IPS-20b (cell line): ENCODE data around the gene BTBD9.

Source experiments
- H3K27ac ChIP-seq: one replicate; pipeline ENCODE4 v1.5.1; 2013; ENCODE audit warnings: low read length
- H3K27me3 ChIP-seq: 2 replicates; pipeline ENCODE4 v1.6.1; 2013; ENCODE audit warnings: mild to moderate bottlenecking, low read length, inconsistent platforms; ENCODE audit not compliant: insufficient read depth
- H3K36me3 ChIP-seq: 2 replicates; pipeline ENCODE4 v1.6.1; 2013; ENCODE audit warnings: low read depth, mild to moderate bottlenecking, inconsistent platforms, low read length, moderate library complexity; ENCODE audit not compliant: insufficient read depth
- H3K4me1 ChIP-seq: 2 replicates; pipeline ENCODE4 v1.6.1; 2013; ENCODE audit warnings: mild to moderate bottlenecking, control low read depth, inconsistent platforms, low read length, moderate library complexity; ENCODE audit not compliant: insufficient read depth
- H3K4me3 ChIP-seq: 2 replicates; pipeline ENCODE4 v1.5.1; 2013; ENCODE audit warnings: mild to moderate bottlenecking, low read length, inconsistent platforms
- H3K9ac ChIP-seq: 2 replicates; pipeline ENCODE4 v1.6.1; 2013; ENCODE audit warnings: low read depth, mild to moderate bottlenecking, inconsistent platforms, low read length, moderate library complexity
- H3K9me3 ChIP-seq: 2 replicates; pipeline ENCODE4 v1.6.1; 2013; ENCODE audit warnings: mild to moderate bottlenecking, low read depth, low read length, inconsistent platforms; ENCODE audit not compliant: insufficient read depth

Gene BTBD9

DNA sequence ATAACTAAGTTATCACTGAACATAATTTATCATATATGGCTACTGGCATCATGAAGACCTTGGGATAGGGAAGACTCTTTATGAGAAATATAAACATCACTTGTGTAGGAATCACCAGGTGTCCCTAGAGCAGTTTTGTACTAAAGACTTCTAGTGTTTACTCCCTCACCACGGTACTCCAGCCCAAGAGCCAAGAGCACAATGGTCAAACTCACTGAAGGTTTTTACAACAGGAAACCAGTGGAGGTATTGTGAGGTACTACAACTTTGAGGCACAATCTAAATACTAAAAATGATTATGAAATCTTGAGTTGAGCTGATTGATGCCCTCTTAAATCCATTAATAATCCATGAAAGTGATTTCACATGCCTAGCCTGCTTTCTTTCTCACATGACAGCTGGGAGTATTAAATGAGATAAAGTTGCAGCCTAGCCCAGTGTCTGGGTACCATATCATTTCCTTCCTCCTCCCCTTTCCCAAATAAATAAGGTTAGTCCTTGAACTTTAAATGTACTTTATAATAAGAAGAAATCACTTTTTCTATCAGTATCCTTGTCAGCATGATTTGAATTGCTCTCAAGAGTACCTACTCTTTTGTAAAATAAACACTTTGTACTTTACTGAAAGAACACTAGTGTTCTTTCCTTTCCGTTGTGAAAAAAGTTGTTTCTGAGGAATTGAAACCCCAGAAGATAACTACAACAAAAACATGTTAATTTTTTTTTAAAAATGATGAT is 36.7 kb upstream of the BTBD9 start:
- no peaks in the 10 kb centered on the region for H3K27me3 ChIP-seq
- H3K36me3 ChIP-seq, result peaks cover 45% of the 10 kb centered on the region
- no peak overlapping the region for H3K9ac ChIP-seq
- no peaks in the 10 kb centered on the region for H3K9me3 ChIP-seq
- H3K27ac ChIP-seq, result no peak overlapping the region
- H3K4me3 ChIP-seq, result no peak overlapping the region
- H3K4me1 ChIP-seq, result no peaks in the 10 kb centered on the region

DNA sequence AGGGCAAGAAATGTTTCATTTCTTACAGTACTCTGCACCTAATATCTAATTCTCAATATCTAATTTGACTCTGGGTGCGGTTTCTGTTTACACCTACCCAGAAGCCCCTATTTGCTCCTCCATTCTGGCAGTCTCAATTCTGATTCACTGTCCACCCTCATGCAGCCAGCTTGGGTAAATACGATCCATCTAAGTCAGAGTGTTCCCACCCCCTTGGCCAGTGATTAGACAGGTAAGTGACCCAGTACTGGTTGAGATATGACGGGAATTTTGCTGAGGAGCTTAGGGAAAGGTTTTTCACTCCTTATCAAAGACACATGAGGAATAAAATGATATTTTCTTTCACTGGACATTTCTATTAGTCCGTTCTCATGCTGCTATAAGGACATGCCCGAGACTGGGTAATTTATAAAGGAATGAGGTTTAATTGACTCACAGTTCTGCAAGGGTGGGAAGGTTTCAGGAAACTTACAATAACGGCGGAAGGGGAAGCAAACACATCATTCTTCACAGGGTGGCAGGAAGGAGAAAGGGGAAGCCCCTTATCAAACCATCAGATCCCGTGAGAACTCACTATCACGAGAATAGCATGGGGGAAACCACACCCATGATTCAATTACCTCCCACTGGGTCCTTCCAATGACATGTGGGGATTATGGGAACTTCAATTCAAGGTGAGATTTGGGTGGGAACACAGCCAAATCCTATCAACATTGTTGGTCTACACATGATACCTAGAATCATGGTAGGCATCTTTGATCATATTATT is 33.9 kb upstream of the BTBD9 start:
- H3K9me3 ChIP-seq, result no peaks in the 10 kb centered on the region

GRCh38 chr6:38671885-38672467 is 32.2 kb upstream of the BTBD9 start:
- Histone ChIP-seq H3K9ac (no peak overlapping the region), H3K27ac (no peak overlapping the region), H3K4me3 (no peak overlapping the region), H3K36me3 (peaks cover 25% of the 10 kb centered on the region), H3K4me1 (no peaks in the 10 kb centered on the region), H3K9me3 (no peaks in the 10 kb centered on the region), H3K27me3 (no peaks in the 10 kb centered on the region)

More for the DNA sequence above, 33.9 kb upstream of the BTBD9 start:
- Histone ChIP-seq H3K9ac (no peak overlapping the region), H3K27me3 (no peaks in the 10 kb centered on the region), H3K36me3 (peaks cover 39% of the 10 kb centered on the region), H3K27ac (no peak overlapping the region), H3K4me3 (no peak overlapping the region), H3K4me1 (no peaks in the 10 kb centered on the region)

GRCh38 chr6:38658418-38659167 is 18.9 kb upstream of the BTBD9 start:
- H3K27ac ChIP-seq, result no peak overlapping the region
- H3K9ac ChIP-seq, result no peak overlapping the region
- no peak overlapping the region for H3K4me3 ChIP-seq
- H3K9me3 ChIP-seq, result no peaks in the 10 kb centered on the region
- H3K27me3 ChIP-seq, result no peaks in the 10 kb centered on the region
- no peaks in the 10 kb centered on the region for H3K4me1 ChIP-seq
- H3K36me3 ChIP-seq, result no peaks in the 10 kb centered on the region

DNA sequence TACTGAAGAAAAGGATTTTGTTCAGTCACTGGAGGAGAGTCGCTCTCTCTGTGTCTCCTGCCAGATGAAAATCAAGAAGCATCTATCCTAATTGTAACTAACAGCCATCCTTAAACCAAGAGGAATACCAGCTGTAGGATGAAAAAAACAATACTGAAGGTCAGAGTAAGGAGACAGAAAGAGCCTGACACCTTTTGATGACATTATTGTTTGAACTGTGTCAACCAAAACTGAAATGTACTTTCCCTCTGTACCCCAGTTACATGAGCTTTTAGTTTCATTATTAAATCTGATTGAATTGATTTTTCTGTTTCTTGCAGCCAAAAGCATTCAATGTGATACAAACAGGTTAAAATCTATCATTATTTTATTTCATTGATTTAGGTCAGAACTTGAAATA is 17.2 kb upstream of the BTBD9 start:
- Histone ChIP-seq H3K27me3 (no peaks in the 10 kb centered on the region), H3K4me1 (no peaks in the 10 kb centered on the region), H3K36me3 (no peaks in the 10 kb centered on the region), H3K9me3 (no peaks in the 10 kb centered on the region), H3K9ac (no peak overlapping the region), H3K27ac (no peak overlapping the region), H3K4me3 (no peak overlapping the region)

- no peak overlapping the region for H3K27ac ChIP-seq
- H3K36me3 ChIP-seq, result no peaks in the 10 kb centered on the region
- H3K9me3 ChIP-seq, result no peaks in the 10 kb centered on the region
- no peak overlapping the region for H3K9ac ChIP-seq
- H3K4me1 ChIP-seq, result no peaks in the 10 kb centered on the region
- H3K27me3 ChIP-seq, result no peaks in the 10 kb centered on the region
- no peak overlapping the region for H3K4me3 ChIP-seq
Measured at GRCh38 chr6:38654263-38654662, 14.5 kb upstream of the BTBD9 start.

DNA sequence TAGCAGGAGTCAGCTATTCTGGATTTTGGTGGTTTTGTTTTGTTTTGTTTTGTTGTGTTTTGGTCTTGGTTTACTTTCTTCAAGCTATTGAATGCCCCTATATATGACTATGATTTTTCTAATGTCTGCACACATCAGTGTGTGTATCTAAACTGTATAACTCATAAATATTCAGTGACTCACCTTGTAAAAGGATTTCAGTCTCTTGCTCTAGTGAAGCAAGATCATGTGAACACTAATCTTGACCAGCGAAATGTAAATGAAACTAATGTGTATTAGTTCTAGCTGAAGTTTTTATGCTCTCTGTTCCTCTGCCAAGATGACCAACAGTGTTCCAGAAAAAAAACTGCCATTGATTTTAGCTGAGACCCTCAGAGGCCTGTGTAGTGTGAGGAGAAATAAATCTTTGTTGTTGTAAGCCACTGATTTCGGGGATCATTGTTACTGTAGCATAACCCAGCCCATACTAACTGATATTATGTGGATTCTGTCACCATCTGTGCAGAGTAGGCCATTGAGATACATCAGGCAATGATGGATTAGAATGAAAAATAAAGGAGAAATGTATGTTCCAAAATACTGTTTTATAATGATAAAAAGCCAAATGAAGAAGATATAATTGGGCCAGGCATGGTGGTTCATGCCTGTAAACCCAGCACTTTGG is 11.5 kb upstream of the BTBD9 start:
- H3K27ac ChIP-seq, result no peak overlapping the region
- no peaks in the 10 kb centered on the region for H3K27me3 ChIP-seq
- H3K9ac ChIP-seq, result no peak overlapping the region
- no peaks in the 10 kb centered on the region for H3K4me1 ChIP-seq
- H3K9me3 ChIP-seq, result no peaks in the 10 kb centered on the region
- no peak overlapping the region for H3K4me3 ChIP-seq
- H3K36me3 ChIP-seq, result no peaks in the 10 kb centered on the region

- no peaks in the 10 kb centered on the region for H3K36me3 ChIP-seq
- H3K27me3 ChIP-seq, result no peaks in the 10 kb centered on the region
- H3K9ac ChIP-seq, result no peak overlapping the region
- no peak overlapping the region for H3K4me3 ChIP-seq
- H3K4me1 ChIP-seq, result no peaks in the 10 kb centered on the region
- no peak overlapping the region for H3K27ac ChIP-seq
- H3K9me3 ChIP-seq, result no peaks in the 10 kb centered on the region
Measured at GRCh38 chr6:38650207-38650752, 10.6 kb upstream of the BTBD9 start.

DNA sequence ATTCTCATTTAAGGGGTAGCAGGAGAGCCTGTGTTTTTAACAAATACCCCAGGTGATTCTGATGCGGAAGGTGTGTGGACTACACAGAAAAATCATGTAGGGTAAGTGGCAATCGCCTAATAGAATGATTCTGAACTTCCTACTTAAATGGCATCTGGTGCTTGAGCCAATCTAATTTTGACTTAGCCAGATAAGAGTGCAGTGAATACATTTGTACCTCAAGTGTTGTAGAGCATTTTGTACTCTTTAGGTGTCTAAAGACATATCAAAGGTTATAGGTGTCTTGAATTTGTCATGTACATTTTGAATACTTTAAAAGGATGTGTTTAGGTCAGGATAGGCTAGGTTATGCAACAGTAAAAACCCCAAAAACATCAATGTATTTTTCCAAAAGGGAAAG is 10.0 kb upstream of the BTBD9 start:
- H3K9me3 ChIP-seq, result no peaks in the 10 kb centered on the region
- no peak overlapping the region for H3K9ac ChIP-seq
- no peaks in the 10 kb centered on the region for H3K4me1 ChIP-seq
- H3K27me3 ChIP-seq, result no peaks in the 10 kb centered on the region
- H3K27ac ChIP-seq, result no peak overlapping the region
- H3K36me3 ChIP-seq, result no peaks in the 10 kb centered on the region
- no peak overlapping the region for H3K4me3 ChIP-seq

DNA sequence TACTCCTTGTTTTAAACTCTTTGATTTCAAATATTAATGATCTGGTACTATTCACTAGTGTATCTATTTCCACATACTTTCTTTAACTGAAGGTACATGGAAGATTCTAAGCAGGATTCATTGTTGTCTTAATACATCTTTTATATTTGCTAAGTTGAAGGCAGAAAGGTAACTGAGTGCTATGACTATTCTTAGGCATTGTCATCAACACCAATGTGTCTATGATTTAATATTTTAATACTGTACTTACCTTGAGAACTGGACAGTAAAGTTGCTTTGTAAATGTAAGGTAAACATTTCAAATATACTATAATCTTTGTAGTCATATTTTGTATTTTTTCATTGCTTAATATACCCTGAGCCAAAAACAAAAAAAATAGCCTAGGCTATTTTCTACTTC is 8.9 kb upstream of the BTBD9 start:
- Histone ChIP-seq H3K27me3 (no peaks in the 10 kb centered on the region), H3K9ac (no peak overlapping the region), H3K4me1 (no peaks in the 10 kb centered on the region), H3K4me3 (no peak overlapping the region), H3K9me3 (no peaks in the 10 kb centered on the region), H3K27ac (no peak overlapping the region), H3K36me3 (no peaks in the 10 kb centered on the region)
